HL-60 (cell line): ENCODE measurements around the gene POLR2M.

ENCODE experiments used
- DNase-seq, 2 experiments: peaks; one replicate each; pipeline ENCODE4 v3.0.0-alpha.2; 2010 to 2020; ENCODE audit warnings: low read depth in 1 of 2, low spot score in 1 of 2
- H3K27ac ChIP-seq: fragments of 250-450 bp; sonication (Bioruptor Pico); replicated peaks from 2 replicates; pipeline ENCODE4 v1.5.1; 2020; ENCODE audit warnings: mild to moderate bottlenecking, moderate library complexity
- H3K27me3 ChIP-seq: fragments of 250-450 bp; sonication (Bioruptor Pico); 2 replicates; pipeline ENCODE4 v1.5.1; 2021; ENCODE audit warnings: mild to moderate bottlenecking, moderate library complexity; ENCODE audit not compliant: insufficient read depth, poor library complexity, severe bottlenecking
- H3K4me3 ChIP-seq: replicated peaks from 2 replicates; pipeline ENCODE4 v1.5.1; 2011; ENCODE audit warnings: mild to moderate bottlenecking, control low read depth, low read length; ENCODE audit not compliant: insufficient read depth
- CTCF ChIP-seq: IDR thresholded peaks from one replicate; pipeline ENCODE4 v1.5.1; 2011; ENCODE audit warnings: low read length, control low read depth, inconsistent platforms; ENCODE audit not compliant: insufficient read depth
- GABPA ChIP-seq: IDR thresholded peaks from 2 replicates; pipeline ENCODE4 v1.6.1; 2012; ENCODE audit warnings: low read depth
- POLR2AphosphoS5 ChIP-seq: IDR thresholded peaks from 2 replicates; pipeline ENCODE4 v1.6.1; 2012; ENCODE audit warnings: low read depth
- REST ChIP-seq: IDR thresholded peaks from 2 replicates; pipeline ENCODE4 v1.6.1; 2012; ENCODE audit warnings: low read depth; ENCODE audit not compliant: insufficient replicate concordance
- SPI1 ChIP-seq: IDR thresholded peaks from 2 replicates; pipeline ENCODE4 v1.6.1; 2012; ENCODE audit warnings: low read depth, mild to moderate bottlenecking, borderline replicate concordance

The POLR2M gene

GRCh38 chr15:57708047-57708446, 1.5 kb downstream of the POLR2M start:
- no peak overlapping the region for H3K27ac ChIP-seq
- TF ChIP-seq REST (no peak), CTCF (no peak)
- H3K4me3 ChIP-seq = peak overlapping the region; percentile 72
- no peaks in the 10 kb centered on the region for H3K27me3 ChIP-seq
- no peak for DNase-seq

GRCh38 chr15:57718309-57718708, 11.8 kb downstream of the POLR2M start:
- TF ChIP-seq SPI1 (no peak), GABPA (no peak), CTCF (no peak), REST (no peak), POLR2AphosphoS5 (no peak)

GRCh38 chr15:57720867-57721266, 14.4 kb downstream of the POLR2M start:
- no peak overlapping the region for H3K27ac ChIP-seq
- TF ChIP-seq CTCF (no peak), POLR2AphosphoS5 (no peak), GABPA (no peak)
- no peaks in the 10 kb centered on the region for H3K27me3 ChIP-seq
- no peak for DNase-seq
- H3K4me3 ChIP-seq = no peak overlapping the region

More at GRCh38 chr15:57718309-57718708, 11.8 kb downstream of the POLR2M start:
- Histone ChIP-seq H3K27ac (no peak overlapping the region), H3K27me3 (no peaks in the 10 kb centered on the region), H3K4me3 (no peak overlapping the region)
- DNase-seq = no peak

GRCh38 chr15:57726411-57726810, 19.9 kb downstream of the POLR2M start:
- Histone ChIP-seq H3K4me3 (no peak overlapping the region), H3K27ac (no peak overlapping the region), H3K27me3 (no peaks in the 10 kb centered on the region)
- no peak for TF ChIP-seq CTCF
- no peak for TF ChIP-seq REST
- no peak for TF ChIP-seq SPI1
- no peak for TF ChIP-seq GABPA
- TF ChIP-seq POLR2AphosphoS5 = no peak
- DNase-seq = no peak
